Loucy (cell line): ENCODE results near the gene NDST4.

ENCODE experiments used
- EZH2phosphoT487 ChIP-seq: fragments of 200-600 bp; IDR thresholded peaks from 2 replicates; pipeline ENCODE4 v1.6.1; 2018; ENCODE audit warnings: antibody characterized with exemption, mild to moderate bottlenecking, moderate library complexity, borderline replicate concordance
- TF ChIP-seq, protein P1 (sequence below): fragments of 200-600 bp; sonication (generic); conservative IDR thresholded peaks from 2 replicates; pipeline ENCODE4 v1.5.1; 2014; ENCODE audit warnings: mild to moderate bottlenecking, antibody characterized with exemption, low read length

DNA sequence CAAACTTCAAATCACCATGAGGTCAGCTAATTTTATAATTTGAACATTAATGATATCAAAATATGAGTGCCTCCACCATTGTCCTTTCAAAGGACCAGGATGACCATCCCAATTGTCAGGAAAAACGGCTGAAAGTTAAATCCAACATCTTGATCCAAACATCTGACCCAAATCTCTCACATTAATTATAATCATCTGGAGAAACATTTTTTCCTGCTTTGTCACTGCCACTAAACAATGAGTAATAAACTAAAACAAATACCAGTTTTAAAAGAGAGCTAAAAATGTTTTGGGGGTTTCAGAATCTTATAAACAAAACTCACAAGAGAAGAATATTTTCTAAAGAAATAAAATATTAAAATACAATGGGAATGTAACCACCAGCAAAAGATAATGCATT lies 45.7 kb upstream of the NDST4 start:
- TF ChIP-seq, protein P1, sequence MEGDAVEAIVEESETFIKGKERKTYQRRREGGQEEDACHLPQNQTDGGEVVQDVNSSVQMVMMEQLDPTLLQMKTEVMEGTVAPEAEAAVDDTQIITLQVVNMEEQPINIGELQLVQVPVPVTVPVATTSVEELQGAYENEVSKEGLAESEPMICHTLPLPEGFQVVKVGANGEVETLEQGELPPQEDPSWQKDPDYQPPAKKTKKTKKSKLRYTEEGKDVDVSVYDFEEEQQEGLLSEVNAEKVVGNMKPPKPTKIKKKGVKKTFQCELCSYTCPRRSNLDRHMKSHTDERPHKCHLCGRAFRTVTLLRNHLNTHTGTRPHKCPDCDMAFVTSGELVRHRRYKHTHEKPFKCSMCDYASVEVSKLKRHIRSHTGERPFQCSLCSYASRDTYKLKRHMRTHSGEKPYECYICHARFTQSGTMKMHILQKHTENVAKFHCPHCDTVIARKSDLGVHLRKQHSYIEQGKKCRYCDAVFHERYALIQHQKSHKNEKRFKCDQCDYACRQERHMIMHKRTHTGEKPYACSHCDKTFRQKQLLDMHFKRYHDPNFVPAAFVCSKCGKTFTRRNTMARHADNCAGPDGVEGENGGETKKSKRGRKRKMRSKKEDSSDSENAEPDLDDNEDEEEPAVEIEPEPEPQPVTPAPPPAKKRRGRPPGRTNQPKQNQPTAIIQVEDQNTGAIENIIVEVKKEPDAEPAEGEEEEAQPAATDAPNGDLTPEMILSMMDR, result no peak
- TF ChIP-seq EZH2phosphoT487, result no peak
